H7 (cell line): ENCODE results near the gene RAPGEF2. TPM values are rescaled to one million over a fixed set of nuclear protein-coding genes. Genes with fewer than 3 reads are reported as not detected.
A peak's percentile ranks its signal among the peaks of the same experiment; 100 is the strongest.

Source experiments
- DNase-seq: peaks from one replicate; pipeline ENCODE4 v3.0.0; 2012
- H3K27me3 ChIP-seq: 2 replicates; pipeline ENCODE4 v1.6.0; 2011; ENCODE audit warnings: mild to moderate bottlenecking, low read length; ENCODE audit not compliant: control insufficient read depth, insufficient read depth
- H3K36me3 ChIP-seq: replicated peaks from 2 replicates; pipeline ENCODE4 v1.5.1; 2011; ENCODE audit warnings: low read length; ENCODE audit not compliant: control insufficient read depth, insufficient read depth
- H3K4me3 ChIP-seq: 2 replicates; pipeline ENCODE4 v1.5.1; 2011; ENCODE audit warnings: low read depth, mild to moderate bottlenecking, control low read depth, low read length, moderate library complexity; ENCODE audit not compliant: insufficient read depth
- total RNA-seq: library from RNA; depleted of rRNA; stranded (reverse); fragments of >200 nt; shearing (Covaris generic); gene quantifications from 2 replicates; pipeline ENCODE4 v1.2.3, GENCODE V29; 2014

Gene RAPGEF2
- total RNA-seq, 1 experiment from 2014 or later = 33.2 TPM

DNA sequence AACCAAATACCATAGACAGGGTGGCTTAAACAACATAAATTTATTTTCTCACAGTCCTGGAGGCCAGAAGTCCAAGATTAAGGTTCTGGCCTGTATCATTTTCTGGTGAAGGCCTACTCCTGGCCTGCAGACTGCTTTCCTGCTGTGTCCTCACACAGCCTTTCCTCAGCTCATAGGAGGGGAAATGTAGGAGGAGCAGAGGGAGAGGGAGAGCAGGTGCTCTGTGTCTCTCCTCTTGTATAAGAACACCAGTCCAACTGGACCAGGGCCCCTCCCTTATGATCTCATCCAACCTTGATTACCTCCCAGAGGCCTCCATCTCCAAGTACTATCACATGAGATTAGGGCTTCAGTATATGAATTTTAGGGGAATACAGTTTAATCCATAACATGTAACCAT lies 34.3 kb downstream of the RAPGEF2 start:
- peak; percentile 8 for DNase-seq
- Histone ChIP-seq H3K36me3 (no peaks in the 10 kb centered on the region), H3K27me3 (no peaks in the 10 kb centered on the region), H3K4me3 (no peak overlapping the region)

GRCh38 chr4:159138436-159138835 lies 35.6 kb downstream of the RAPGEF2 start:
- Histone ChIP-seq H3K36me3 (no peaks in the 10 kb centered on the region), H3K27me3 (no peaks in the 10 kb centered on the region), H3K4me3 (no peak overlapping the region)
- DNase-seq = no peak

- H3K4me3 ChIP-seq = no peak overlapping the region
- no peaks in the 10 kb centered on the region for H3K27me3 ChIP-seq
- no peak for DNase-seq
- H3K36me3 ChIP-seq = no peaks in the 10 kb centered on the region
Observed at GRCh38 chr4:159141193-159141592, 38.3 kb downstream of the RAPGEF2 start.

DNA sequence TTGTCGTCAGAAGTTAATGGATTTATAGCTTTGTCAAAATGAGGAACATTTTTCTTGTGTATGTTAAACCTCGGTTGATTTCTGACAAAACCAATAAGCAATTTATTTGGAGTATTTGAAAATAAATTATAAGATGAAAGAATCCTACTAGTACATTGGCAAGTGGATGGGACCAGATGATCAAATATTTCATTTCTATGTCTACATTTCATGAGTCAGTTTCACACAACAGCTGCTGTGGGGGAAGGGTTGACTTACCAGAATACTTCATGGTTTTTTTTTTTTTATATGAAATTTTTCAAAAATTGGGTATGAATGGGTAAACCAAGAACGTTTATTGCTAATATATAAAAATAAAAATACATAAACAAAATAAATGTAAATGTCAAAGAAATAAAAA lies 39.4 kb downstream of the RAPGEF2 start:
- no peaks in the 10 kb centered on the region for H3K27me3 ChIP-seq
- H3K36me3 ChIP-seq = no peaks in the 10 kb centered on the region
- no peak overlapping the region for H3K4me3 ChIP-seq
- DNase-seq = no peak

DNA sequence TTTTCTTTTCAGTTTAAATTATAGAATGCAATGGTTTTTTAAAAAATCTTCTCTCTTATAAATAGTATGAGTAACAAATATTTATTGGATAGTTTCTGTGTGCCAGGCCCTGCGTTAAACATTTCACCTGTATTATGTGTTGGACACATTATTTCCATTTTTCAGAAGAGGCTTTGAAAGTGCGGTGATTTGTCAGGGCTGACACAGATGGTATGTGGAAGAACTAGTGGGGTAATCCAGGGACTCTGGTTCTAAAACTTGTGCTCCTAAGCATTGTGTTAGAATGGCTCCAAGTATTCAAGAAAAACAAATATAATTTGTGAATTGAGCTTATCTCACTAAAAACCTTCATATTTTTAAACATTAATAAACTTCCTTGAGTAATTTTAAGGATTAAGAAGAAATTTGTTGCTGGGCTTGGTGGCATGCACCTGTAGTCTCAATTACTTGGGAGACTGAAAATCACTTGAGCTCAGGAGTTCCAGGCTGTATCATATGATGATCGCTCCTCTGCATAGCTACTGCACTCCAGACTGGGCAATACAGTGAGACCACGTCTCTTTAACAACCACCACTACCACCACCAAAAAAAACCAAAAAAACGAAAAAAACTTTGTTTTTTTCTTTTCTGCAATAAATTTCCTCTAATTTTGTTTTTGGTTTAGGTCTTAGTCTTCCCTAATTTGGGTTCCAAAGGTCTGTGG lies 40.0 kb downstream of the RAPGEF2 start:
- no peaks in the 10 kb centered on the region for H3K27me3 ChIP-seq
- no peaks in the 10 kb centered on the region for H3K36me3 ChIP-seq
- no peak overlapping the region for H3K4me3 ChIP-seq
- no peak for DNase-seq

DNA sequence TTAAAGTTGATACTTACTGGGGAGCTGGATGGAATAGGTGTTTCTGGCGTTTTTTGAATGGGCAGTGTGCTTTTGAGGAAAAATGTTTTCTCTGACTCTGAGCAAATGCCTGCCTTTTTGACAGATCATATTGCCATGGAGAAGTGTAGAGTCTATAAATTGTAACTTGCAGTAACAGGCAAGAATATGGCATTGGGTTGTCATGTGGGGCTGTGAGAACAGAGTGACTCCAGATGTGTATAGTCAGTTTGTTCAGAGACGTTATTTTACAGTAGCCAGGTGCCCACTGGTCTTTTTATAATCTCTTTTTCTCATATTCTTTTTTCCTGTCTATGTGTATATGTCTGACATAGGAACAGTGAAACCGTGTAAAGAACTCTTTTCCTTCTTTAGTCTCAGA lies 40.8 kb downstream of the RAPGEF2 start:
- Histone ChIP-seq H3K27me3 (no peaks in the 10 kb centered on the region), H3K36me3 (no peaks in the 10 kb centered on the region), H3K4me3 (no peak overlapping the region)
- DNase-seq = no peak

DNA sequence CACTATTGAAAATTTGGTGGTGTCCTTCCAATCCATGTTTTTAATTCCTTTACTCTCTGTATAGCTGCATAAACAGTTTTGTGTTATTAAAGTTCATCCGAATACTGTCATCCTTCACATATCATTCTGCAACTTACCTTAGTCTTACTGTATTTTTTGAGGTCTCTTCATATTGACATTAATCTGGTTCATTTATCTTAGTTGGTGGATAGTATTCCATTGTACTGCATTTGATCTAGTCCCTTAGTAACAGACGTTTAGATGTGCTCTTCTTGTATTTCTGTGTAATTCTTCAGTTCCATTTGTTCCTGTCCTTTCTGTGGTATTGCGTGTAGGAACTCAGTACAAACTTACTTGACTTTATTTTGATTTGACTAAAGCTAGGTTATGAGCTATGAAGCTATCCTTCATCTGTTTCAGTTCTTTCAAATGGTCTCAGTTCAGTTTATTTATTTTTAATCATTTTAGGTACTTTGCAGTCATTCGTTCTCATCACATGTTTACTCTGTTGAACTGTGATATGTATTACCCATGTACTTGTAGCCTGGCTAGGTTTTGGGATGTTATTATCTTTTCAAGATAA lies 41.3 kb downstream of the RAPGEF2 start:
- H3K27me3 ChIP-seq = no peaks in the 10 kb centered on the region
- no peaks in the 10 kb centered on the region for H3K36me3 ChIP-seq
- DNase-seq = no peak
- H3K4me3 ChIP-seq = no peak overlapping the region

DNA sequence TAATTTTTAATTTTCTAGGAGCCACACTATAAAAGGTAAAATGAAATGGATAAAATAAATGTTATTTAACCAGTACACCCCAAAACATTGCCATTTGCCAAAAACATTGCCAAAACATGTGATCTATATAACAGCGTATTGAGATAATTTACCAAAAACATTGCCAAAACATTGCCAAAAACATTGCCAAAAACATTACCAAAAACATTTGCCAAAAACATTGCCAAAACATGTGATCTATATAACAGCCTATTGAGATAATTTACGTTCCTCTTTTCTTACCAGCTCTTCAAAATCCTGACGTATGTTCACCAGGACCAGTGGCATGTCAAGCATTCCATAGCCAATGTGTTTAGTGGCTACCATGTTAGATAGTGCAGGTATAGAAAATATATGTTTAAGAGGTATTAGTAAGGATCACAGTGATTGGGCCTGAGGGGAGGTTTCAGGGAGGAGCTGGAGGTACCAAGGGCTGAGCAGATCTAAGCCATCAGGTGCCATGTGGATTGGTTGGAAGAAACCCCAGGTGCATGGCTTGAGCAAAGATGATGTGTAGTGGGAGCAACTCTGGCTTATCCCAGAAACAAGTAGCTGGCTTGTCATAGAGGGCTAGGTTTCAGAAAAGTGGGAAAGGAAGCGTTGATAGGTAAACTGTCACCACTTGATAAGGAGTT lies 42.6 kb downstream of the RAPGEF2 start:
- H3K36me3 ChIP-seq = no peaks in the 10 kb centered on the region
- no peaks in the 10 kb centered on the region for H3K27me3 ChIP-seq
- no peak for DNase-seq
- H3K4me3 ChIP-seq = no peak overlapping the region

DNA sequence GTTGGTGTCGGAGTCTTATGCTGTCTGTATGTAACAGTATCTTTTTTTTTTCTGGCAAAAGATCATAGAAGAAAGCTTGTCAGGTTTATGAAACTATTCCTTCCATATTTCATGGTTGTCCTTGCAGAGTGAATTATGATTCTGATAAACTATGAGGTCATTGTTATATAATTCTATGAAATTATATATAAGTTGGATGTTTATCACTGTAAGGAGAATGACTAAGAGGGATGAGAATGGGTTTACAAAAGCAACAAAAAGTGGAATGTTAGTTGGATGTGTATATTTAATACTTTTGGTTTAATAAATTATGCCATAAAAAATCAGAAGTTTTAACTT lies 43.1 kb downstream of the RAPGEF2 start:
- no peaks in the 10 kb centered on the region for H3K27me3 ChIP-seq
- H3K36me3 ChIP-seq = no peaks in the 10 kb centered on the region
- no peak for DNase-seq
- no peak overlapping the region for H3K4me3 ChIP-seq

DNA sequence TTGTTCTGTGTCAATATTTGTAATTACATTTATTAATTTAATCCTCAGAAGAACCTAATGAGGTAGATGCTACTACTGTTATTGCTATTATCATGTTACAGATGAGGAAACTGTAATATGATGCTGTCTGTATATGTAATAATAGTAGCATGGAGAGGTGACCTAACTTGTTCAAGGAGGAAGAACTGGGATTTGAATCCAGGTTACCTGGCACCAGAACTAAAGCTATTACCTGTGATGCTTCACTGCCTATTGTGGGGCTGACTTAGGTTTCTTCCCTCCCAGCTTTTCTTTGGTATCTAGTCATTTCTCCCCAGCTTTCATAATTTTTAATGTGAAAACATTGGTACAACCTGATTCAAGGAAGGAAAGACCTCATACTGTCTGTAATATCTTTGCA lies 43.6 kb downstream of the RAPGEF2 start:
- Histone ChIP-seq H3K27me3 (no peaks in the 10 kb centered on the region), H3K36me3 (no peaks in the 10 kb centered on the region), H3K4me3 (no peak overlapping the region)
- DNase-seq = no peak

GRCh38 chr4:159148441-159148840 lies 45.6 kb downstream of the RAPGEF2 start:
- no peak overlapping the region for H3K4me3 ChIP-seq
- H3K36me3 ChIP-seq = no peaks in the 10 kb centered on the region
- no peak for DNase-seq
- no peaks in the 10 kb centered on the region for H3K27me3 ChIP-seq

- Histone ChIP-seq H3K36me3 (no peaks in the 10 kb centered on the region), H3K4me3 (no peak overlapping the region), H3K27me3 (no peaks in the 10 kb centered on the region)
- DNase-seq = no peak
Observed at GRCh38 chr4:159149666-159150065, 46.8 kb downstream of the RAPGEF2 start.

DNA sequence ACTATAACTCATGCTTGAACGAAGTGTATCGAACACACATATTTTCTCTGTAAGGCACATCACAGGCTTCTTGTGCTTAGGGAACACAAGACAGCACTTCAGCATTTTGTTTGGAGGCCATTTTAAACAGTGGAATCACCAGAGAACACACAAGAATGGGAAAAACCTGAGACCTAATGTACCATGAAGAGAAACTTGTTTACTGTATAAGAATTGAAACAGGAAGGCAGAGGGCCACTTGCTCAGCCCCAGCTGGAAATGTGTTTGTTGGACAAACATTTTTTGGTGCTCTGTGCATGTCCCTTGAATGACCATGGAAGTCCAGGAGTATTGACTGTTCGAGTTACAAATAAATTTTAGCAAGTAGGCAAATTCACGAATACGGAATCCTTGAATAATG lies 47.5 kb downstream of the RAPGEF2 start:
- no peaks in the 10 kb centered on the region for H3K27me3 ChIP-seq
- H3K36me3 ChIP-seq = no peaks in the 10 kb centered on the region
- no peak overlapping the region for H3K4me3 ChIP-seq
- DNase-seq = no peak

- Histone ChIP-seq H3K27me3 (no peaks in the 10 kb centered on the region), H3K4me3 (no peak overlapping the region), H3K36me3 (no peaks in the 10 kb centered on the region)
- no peak for DNase-seq
Observed at GRCh38 chr4:159150821-159151390, 48.0 kb downstream of the RAPGEF2 start.

- no peaks in the 10 kb centered on the region for H3K36me3 ChIP-seq
- no peaks in the 10 kb centered on the region for H3K27me3 ChIP-seq
- no peak overlapping the region for H3K4me3 ChIP-seq
- DNase-seq = no peak
Observed at GRCh38 chr4:159151689-159152088, 48.8 kb downstream of the RAPGEF2 start.
